Endothelial cell of umbilical vein (primary cell): ENCODE results near the gene GMPPB. TPM values are rescaled to one million over a fixed set of nuclear protein-coding genes. Genes with fewer than 3 reads are reported as not detected.
A peak's percentile ranks its signal among the peaks of the same experiment; 100 is the strongest.

Source experiments
- BruUV-seq: library from RNA; stranded (reverse); fragments of 400-500 nt; replicated peaks from 2 replicates; lab custom pipeline; 2021; lab: Mats Ljungman, UMichigan
- CTCF ChIA-PET: fragments of 300-600, 350-600 bp; sonication (Branson Sonifier 250); formaldehyde crosslinking; loops from one replicate; lab custom pipeline; 2021; ENCODE audit warnings: antibody characterized with exemption, inconsistent platforms; lab: Charles Lee
- POLR2A ChIA-PET: fragments of 300-600, 350-600 bp; sonication (Branson Sonifier 250); formaldehyde crosslinking; loops from one replicate; lab custom pipeline; 2021; ENCODE audit warnings: antibody characterized with exemption, inconsistent platforms; lab: Charles Lee
- DNase-seq: peaks from one replicate; pipeline ENCODE4 v3.0.0-alpha.2; 2011; ENCODE audit warnings: low read depth, low spot score
- FAIRE-seq: peaks from 2 replicates; lab custom pipeline; 2011; peaks lifted over from hg19 to GRCh38; lab: Jason Lieb, UNC
- H2AFZ ChIP-seq: 2 replicates; pipeline ENCODE4 v1.6.0; 2012; ENCODE audit warnings: low read depth, low read length, control low read depth, inconsistent platforms
- H3K27ac ChIP-seq: 2 replicates; pipeline ENCODE4 v1.5.1; 2011; ENCODE audit warnings: low read depth, mild to moderate bottlenecking, control low read depth, low read length, moderate library complexity; ENCODE audit not compliant: insufficient read depth
- H3K27me3 ChIP-seq, 2 experiments: 2 replicates each; pipeline versions ENCODE4 v1.6.0 to v1.6.1; 2011; ENCODE audit warnings: low read length in 2 of 2, mixed read lengths in 1 of 2; ENCODE audit not compliant: control insufficient read depth in 2 of 2, insufficient read depth in 2 of 2
- H3K36me3 ChIP-seq, 2 experiments: 2 replicates in 1 of 2; 3 replicates in 1 of 2; pipeline ENCODE4 v1.5.1; 2011; ENCODE audit warnings: low read length in 2 of 2, mild to moderate bottlenecking in 1 of 2, moderate library complexity in 1 of 2; ENCODE audit not compliant: control insufficient read depth in 2 of 2, insufficient read depth in 2 of 2; ENCODE audit errors: extremely low read depth in 1 of 2
- H3K4me1 ChIP-seq: 3 replicates; pipeline ENCODE4 v1.5.1; 2011; ENCODE audit warnings: mild to moderate bottlenecking, low read length; ENCODE audit not compliant: control insufficient read depth, insufficient read depth; ENCODE audit errors: extremely low read depth
- H3K4me2 ChIP-seq: 2 replicates; pipeline ENCODE4 v1.6.1; 2011; ENCODE audit warnings: low read length, control low read depth, mixed read lengths; ENCODE audit not compliant: insufficient read depth
- H3K4me3 ChIP-seq, 3 experiments: fragments of 200-600 bp in 1 of 3; sonication (generic), shearing (Covaris generic) in 1 of 3; replicated peaks in 1 of 3; 2 replicates each; pipeline ENCODE4 v1.5.1; 2011 to 2016; ENCODE audit warnings: control low read depth in 3 of 3, low read length in 3 of 3, mild to moderate bottlenecking in 2 of 3, inconsistent platforms in 1 of 3, low read depth in 1 of 3, moderate library complexity in 1 of 3; ENCODE audit not compliant: insufficient read depth in 1 of 3
- H3K79me2 ChIP-seq: 2 replicates; pipeline ENCODE4 v1.6.0; 2012; ENCODE audit warnings: low read length, inconsistent platforms; ENCODE audit not compliant: control insufficient read depth, insufficient read depth
- H3K9ac ChIP-seq: replicated peaks from 2 replicates; pipeline ENCODE3; 2011; ENCODE audit warnings: low read length, control low read depth; ENCODE audit not compliant: insufficient read depth; ENCODE audit errors: extremely low read depth
- H3K9me1 ChIP-seq: replicated peaks from 3 replicates; pipeline ENCODE4 v1.6.0; 2011; ENCODE audit warnings: mild to moderate bottlenecking, low read length; ENCODE audit not compliant: control insufficient read depth, insufficient read depth; ENCODE audit errors: extremely low read depth
- H3K9me3 ChIP-seq: replicated peaks from 2 replicates; pipeline ENCODE4 v1.5.1; 2012; ENCODE audit warnings: low read length, inconsistent platforms; ENCODE audit not compliant: control insufficient read depth, insufficient read depth
- H4K20me1 ChIP-seq: replicated peaks from 2 replicates; pipeline ENCODE3; 2011; ENCODE audit warnings: mild to moderate bottlenecking, low read length; ENCODE audit not compliant: control insufficient read depth, insufficient read depth; ENCODE audit errors: extremely low read depth
- CTCF ChIP-seq, 2 donors: IDR thresholded peaks; 1 replicate in 1 of 2; 2 replicates in 1 of 2; pipeline ENCODE4 v1.5.1; 2011; ENCODE audit warnings: low read length in 2 of 2, mild to moderate bottlenecking in 2 of 2, moderate library complexity in 2 of 2, control low read depth in 1 of 2, inconsistent platforms in 1 of 2, low read depth in 1 of 2; ENCODE audit not compliant: insufficient read depth in 1 of 2; ENCODE audit errors: extremely low read depth in 1 of 2
- FOS ChIP-seq: IDR thresholded peaks from 2 replicates; pipeline ENCODE4 v1.6.1; 2011; ENCODE audit warnings: mild to moderate bottlenecking, low read length, moderate library complexity, borderline replicate concordance; ENCODE audit not compliant: insufficient read depth
- GATA2 ChIP-seq: IDR thresholded peaks from 2 replicates; pipeline ENCODE4 v1.7.0; 2011; ENCODE audit warnings: low read depth, mild to moderate bottlenecking, moderate library complexity, mixed read lengths, low read length; ENCODE audit not compliant: insufficient read length, insufficient read depth
- JUN ChIP-seq: IDR thresholded peaks from 2 replicates; pipeline ENCODE4 v1.6.1; 2011; ENCODE audit warnings: borderline replicate concordance, low read depth; ENCODE audit not compliant: insufficient read length, insufficient read depth
- MYC ChIP-seq: IDR thresholded peaks from one replicate; pipeline ENCODE4 v1.6.1; 2011; ENCODE audit warnings: mild to moderate bottlenecking, low read depth, low read length
- POLR2A ChIP-seq: IDR thresholded peaks from 2 replicates; pipeline ENCODE4 v1.6.1; 2012; ENCODE audit warnings: low read depth, mild to moderate bottlenecking, control low read depth, low read length
- POLR2AphosphoS5 ChIP-seq: IDR thresholded peaks from 2 replicates; pipeline ENCODE4 v1.6.1; 2012; ENCODE audit warnings: low read depth, mild to moderate bottlenecking, control low read depth, low read length, moderate library complexity; ENCODE audit not compliant: insufficient read depth
- dilution Hi-C: fragments of 300-500 bp; cut with MboI; formaldehyde crosslinking; loops from one replicate; pipeline ENCODE4 v1.15.0; 2019; ENCODE audit warnings: low sequenced_read_pairs; ENCODE audit not compliant: extremely low pct_ligation_motif_present
- intact Hi-C: fragments of 100-400 bp; cut with micrococcal nuclease; formaldehyde crosslinking; loops from one replicate; pipeline ENCODE4 v1.10.0; 2022
- polyA plus RNA-seq, 4 experiments: library from polyadenylated mRNA; depleted of rRNA in 3 of 4; stranded (reverse) in 3 of 4; unstranded in 1 of 4; fragments of >200 nt; gene quantifications; 2 replicates each; pipeline versions ENCODE4 v1.2.1 to v1.2.3, GENCODE V29; 2011 to 2012; ENCODE audit warnings: missing spikeins in 1 of 4
- total RNA-seq: library from RNA; stranded (reverse); gene quantifications from 2 replicates; pipeline ENCODE4 v1.2.3, GENCODE V29; 2021

GMPPB gene
- total and polyA plus RNA-seq, 2 donors (not counting 3 experiments of a cell fraction or from before 2014, with no cell fraction given) = 52.5 to 62.0 TPM

DNA sequence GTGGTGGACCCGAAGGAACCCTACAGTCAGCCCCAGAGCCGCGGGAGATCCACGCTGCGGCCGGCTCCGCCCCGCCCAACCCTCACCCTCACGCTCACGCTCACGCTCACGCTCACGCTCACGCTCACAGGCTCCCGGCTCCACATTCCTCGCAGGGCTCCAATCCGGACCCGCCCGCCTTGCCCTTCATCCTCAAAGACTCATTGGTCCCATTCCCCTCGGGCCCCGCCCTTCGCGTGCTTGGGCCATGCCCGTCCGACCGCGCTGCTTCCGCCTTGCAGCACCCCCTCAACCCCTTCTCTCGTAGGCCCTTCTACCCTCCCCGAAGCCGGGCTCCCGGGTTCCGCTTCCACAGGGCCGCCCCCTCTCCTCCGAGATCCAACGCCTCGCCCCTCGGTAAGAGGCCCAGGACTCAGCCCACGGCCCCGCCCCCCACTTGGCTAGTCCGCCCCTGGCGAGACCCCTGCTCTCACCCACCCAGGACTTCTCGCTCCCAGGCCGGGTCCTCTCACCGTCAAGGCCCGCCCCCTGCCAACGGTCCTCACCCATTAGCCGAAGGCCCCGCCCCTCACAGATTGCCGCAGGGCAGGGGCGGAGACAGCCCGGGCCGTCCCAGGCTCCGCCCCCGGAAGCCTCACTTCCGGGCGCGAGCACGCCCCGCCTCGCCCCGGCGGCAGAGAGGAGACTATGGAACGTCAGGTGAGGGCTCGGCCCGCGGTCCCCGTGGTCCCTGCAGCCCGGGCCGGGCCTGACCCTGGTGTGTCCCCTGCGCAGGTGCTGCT is 49.8 kb downstream of the GMPPB start, which contains the start of gene APEH:
Gene APEH (plus strand): TSS at position 637 of the 782 bp plus-strand sequence. CDS start 51 bp downstream, at position 688.
- Histone ChIP-seq H3K9me1 (no peaks in the 10 kb centered on the region), H3K27ac (peak within 1 kb of the TSS; percentile 40), H3K9me3 (no peaks in the 10 kb centered on the region), H3K4me3 (peak within 1 kb of the TSS; percentile 41 to 47 (median 44)), H3K4me2 (peak within 1 kb of the TSS; percentile 72), H3K79me2 (peaks cover 3% of the 10 kb centered on the region), H2AFZ (peak within 1 kb of the TSS; percentile 52), H3K27me3 (no peaks in the 10 kb centered on the region), H3K9ac (peak within 1 kb of the TSS; percentile 50), H4K20me1 (no peaks in the 10 kb centered on the region), H3K4me1 (peaks cover 4% of the 10 kb centered on the region), H3K36me3 (no peaks in the 10 kb centered on the region)
- DNase-seq (peak; percentile 95), FAIRE-seq (peak; percentile 93)
- intact Hi-C loops (loop anchor here (1.0 kb wide), 1 partner anchor 15 kb away; the partner anchor contains the start of genes MST1 and RNF123), dilution Hi-C loops (no loop called here)
- POLR2A ChIA-PET = interaction anchor here (0.7 kb wide), 1 partner anchor 134 kb away, joined by 3 read pairs; no protein-coding TSS in a partner anchor
- CTCF ChIA-PET = interaction anchor here (5.4 kb wide), 1 partner anchor 135 kb away, joined by 293 read pairs; no protein-coding TSS in a partner anchor
- TF ChIP-seq POLR2AphosphoS5 (peak; percentile 54), FOS (no peak), JUN (no peak), POLR2A (peak; percentile 84), CTCF (IDR thresholded peaks at IDR 0.05; ENCODE audit: extremely low read depth in 1 of 2, insufficient read depth in 1 of 2, low read depth in 1 of 2, low read length in 2 of 2) (no peak), MYC (no peak), GATA2 (no peak)
- TSS peak; percentile 8 for BruUV-seq
